Activated CD4-positive, alpha-beta T cell treated with anti-CD3 and anti-CD28 coated beads, Interleukin-2, Interleukin-4, amounts not matched to agents 100 ng/mL and 50 ng/mL, durations not matched to agents 16 hours and 8 hours (primary cell): ENCODE results near the gene NECTIN1.

ENCODE experiments used
- DNase-seq: peaks from one replicate; pipeline ENCODE4 v3.0.0-alpha.2; 2020; ENCODE audit warnings: low spot score

NECTIN1 gene

DNA sequence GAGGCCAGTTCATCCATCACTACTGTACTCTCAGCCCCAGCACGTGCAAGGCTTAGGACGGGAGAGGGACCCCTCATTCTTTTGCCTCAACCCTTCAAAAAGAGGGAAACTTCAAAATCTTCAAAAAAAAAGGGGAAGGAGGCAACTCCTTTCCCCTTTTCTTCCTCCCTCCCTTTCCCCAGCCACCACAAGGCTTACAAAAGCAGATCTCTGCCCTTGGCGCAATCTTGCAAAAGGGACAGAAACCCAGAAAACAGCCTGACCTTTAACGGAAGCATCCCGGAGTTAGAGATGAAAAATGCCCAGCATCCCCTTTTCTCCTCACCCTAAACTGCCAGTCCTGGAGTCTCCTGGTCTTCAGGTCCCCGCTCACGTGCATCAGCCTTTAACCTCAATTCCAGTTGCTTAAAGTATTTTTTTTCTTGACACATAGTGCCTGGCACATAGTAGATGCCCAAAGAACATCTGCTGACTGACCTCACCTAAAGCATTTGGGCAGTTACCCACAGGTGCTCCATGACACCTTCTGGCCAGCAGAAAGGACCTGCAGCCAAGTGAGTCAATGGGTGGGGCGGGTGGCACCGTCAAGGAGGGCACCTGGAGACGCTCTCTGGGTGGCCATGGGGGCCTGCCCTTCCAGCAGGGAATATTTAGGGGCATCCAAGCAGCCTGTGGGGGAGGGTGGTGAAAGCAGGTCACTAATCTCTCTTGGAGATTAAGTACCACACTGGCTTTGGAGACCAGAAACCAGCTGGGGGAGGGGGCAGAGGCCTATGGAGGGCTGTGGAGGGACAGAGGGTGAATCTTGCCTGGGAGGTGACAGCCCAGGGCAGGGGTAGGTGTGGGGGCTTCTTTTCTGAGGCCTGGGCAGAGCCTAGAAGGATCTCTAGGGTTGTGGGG lies 16.3 kb downstream of the NECTIN1 start:
- DNase-seq, result no peak

DNA sequence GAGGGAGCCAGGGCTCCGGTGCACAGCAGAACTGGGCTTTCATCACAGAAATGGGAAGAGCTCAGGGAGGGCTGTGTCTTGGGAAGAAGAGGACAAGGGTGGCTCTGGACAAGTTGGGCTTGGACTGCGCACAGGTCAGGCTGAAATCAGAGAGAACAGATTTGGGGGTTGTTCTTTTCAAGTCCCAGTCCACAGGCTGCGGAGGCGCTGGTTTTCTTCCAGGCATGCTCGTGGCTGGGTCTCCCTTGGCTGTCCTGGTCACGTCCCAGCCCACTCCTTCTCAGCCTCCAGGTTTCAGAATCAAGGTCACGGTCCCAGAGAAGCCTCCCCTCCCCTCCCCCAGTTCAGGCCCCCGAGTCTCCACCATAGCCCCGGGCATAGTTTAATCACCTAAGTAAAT lies 17.0 kb downstream of the NECTIN1 start:
- DNase-seq, result no peak

DNA sequence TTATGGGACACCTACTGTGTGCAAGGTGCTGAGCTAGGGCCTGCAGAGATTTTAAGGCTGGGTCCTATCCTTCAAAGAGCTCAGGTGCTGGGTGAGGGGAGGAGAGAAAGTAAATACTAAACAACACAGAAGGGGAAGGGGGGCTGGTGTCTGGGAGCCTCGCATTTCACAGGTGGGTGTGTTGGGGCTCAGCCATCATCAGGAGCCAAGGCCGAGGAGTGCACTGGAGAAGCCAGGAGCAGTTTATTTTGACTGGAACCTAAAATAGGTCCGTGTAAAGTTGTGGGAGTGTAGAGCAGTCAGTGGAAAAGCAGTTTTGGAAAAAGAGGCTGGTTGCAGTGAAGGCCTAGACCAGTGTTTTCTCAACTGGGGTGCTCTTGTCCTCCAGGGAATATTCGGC lies 17.5 kb downstream of the NECTIN1 start:
- no peak for DNase-seq

DNA sequence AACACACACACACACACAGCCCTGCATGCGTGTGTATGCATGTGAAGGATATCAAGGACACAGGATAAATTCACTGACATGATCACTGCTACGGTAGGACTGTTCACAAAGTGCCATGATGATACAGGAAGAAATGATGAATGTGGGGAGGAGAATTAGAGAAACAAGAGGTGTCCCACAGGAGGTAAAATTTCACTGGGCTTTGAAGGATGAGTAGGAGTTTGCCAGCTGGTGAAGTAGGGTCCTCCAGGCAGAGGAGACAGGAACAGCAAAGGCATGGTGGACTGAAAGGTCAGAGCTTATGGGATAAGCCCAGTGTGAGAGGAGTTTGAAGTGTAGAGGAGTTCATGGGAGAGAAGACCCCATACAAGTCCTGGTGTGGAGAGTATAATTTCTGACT lies 18.6 kb downstream of the NECTIN1 start:
- no peak for DNase-seq

DNA sequence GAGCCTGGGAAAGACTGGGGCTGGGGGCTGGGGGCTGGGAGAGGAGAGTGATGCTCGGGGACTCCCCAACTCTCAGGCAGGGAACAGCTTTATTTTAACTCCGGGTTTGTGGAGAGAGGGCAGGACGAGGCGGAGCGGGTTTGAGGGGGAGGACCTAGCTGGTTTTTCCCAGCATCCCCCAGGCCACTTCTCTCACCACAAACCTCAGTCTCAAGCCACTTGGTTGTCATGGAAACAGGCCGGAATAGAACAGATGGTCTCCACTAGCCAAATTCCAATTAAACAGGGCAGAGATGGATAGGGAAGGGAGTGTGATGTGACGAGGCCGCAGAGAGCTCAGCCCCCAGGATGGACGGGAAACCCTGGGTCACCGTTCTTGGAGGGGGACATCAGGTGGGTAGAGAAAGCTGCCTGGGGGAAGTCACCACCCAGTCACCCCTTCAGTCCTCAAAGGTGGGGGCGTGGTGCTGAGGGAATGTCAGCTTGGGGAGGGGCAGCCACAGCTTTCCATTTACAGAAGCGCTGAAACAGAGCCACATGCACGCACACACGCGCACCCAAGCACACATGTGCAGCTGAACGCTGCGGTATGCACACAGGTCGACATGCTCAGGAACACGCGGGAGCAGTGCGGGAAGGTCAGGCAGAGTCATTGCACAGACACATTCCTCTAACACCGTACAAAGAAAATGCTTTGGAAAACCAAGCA lies 19.2 kb downstream of the NECTIN1 start:
- DNase-seq, result no peak

DNA sequence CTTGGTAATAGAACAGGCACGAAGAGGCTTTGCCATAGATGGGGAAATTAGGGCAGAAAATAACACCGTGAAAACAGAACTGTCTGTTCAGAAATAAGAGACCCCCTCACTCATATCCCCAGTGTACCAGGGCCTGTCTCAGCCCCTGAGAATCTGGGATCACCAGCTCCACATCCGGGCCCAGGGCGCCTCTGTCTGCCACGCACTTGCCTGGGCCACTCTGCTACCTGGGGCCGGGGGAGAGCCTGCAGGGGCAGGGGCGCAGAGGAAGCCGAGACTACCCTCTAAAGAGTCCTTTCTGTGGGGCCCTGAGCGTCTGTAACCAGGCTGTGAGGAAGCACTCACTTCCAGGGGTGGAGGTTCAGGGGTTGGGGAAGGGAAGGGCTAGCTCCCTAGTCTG lies 19.8 kb downstream of the NECTIN1 start:
- DNase-seq, result no peak

DNA sequence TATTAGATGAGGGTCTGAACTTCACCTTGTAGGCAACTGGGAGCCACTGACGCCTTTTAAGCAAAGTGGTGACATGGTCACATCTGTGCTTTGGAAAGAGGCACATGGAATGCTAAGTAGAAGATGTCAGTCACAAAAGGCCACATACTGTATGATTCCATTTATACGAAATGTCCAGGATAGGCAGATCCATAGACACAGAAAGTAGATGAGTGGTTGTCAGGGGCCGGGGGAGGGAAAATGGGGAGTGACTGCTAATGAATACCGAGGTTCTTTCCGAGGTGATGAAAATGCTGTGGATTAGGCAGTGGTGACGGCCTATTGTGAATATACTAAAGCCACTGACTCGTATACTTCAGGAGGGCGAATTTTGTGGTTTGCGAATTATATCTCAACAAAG lies 20.6 kb downstream of the NECTIN1 start:
- DNase-seq, result no peak

DNA sequence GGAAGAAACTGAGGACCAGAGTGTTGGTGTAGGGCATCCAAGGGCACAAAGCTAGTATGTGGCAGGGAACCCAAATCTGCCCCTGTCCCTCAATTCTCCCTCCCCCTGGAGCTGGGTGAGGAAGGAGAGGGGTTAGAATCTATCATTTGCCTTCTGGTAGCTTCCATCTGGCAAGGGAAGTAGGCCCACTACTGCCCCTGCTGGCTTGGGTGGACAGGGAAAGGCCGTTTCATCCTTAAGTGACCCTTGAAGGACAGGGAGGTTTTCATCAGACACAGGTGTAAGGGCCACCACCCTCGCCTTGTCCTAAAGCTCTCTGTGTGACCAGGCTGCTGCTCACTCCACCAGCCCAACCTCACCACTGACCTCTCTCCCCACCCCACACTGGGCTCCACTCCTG lies 22.1 kb downstream of the NECTIN1 start:
- DNase-seq, result no peak

DNA sequence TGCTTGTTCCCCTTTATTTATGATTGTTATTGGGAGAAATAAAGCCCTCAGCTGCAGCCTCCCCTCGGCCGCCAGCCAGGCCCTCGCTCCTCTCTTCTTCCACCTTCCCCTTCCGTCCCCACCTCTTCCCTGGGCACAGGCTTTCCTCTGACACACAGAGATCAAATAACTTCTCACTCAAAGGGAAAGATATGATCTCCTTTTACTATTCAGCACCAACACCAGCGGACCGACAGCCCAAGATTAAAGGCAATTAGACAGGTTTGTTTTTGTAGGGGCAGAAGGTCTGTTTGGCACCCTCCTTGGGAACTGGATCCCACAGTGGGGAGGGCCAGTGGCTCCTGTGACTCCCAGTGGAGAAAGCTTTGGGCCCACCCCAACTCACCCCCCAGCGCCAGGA lies 23.0 kb downstream of the NECTIN1 start:
- DNase-seq, result no peak

DNA sequence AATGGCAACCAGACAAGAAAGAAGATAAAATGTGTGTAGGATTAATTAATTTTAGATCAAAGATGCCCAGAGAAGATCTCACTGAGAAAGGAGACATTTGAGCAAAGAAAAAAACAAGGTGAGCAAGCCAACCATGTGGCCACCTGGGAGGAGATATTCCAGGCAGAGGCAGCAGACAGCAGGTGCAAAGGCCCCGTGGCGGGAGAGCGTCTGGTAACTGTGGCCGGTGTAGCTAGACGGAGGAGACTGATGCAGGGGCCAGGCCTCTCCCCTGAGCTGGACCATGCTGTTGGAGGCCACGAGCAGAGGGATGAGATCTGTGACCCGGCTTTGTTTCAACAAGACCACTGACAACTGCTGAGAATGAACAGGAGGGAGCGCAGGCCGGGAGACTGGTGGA lies 23.6 kb downstream of the NECTIN1 start:
- DNase-seq, result no peak

DNA sequence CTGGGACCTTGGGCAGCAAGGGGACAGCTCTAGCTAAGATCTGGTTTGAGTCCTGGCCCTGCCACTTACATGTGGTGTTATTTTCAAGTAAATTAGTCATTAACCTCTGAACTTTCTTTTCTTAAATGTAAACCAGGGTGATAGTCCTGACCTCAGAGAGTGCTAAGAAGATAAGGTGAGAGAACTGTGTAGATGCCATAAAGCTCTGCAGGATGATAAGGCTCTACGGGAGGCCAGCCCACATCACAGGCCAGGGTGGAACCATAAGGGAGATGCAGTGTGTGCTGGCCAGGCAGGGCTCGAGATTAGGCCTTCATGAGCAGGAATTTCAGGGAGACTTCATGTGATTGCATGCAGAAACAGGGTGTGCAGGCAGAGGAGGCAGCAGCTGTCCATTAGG lies 24.2 kb downstream of the NECTIN1 start:
- no peak for DNase-seq

DNA sequence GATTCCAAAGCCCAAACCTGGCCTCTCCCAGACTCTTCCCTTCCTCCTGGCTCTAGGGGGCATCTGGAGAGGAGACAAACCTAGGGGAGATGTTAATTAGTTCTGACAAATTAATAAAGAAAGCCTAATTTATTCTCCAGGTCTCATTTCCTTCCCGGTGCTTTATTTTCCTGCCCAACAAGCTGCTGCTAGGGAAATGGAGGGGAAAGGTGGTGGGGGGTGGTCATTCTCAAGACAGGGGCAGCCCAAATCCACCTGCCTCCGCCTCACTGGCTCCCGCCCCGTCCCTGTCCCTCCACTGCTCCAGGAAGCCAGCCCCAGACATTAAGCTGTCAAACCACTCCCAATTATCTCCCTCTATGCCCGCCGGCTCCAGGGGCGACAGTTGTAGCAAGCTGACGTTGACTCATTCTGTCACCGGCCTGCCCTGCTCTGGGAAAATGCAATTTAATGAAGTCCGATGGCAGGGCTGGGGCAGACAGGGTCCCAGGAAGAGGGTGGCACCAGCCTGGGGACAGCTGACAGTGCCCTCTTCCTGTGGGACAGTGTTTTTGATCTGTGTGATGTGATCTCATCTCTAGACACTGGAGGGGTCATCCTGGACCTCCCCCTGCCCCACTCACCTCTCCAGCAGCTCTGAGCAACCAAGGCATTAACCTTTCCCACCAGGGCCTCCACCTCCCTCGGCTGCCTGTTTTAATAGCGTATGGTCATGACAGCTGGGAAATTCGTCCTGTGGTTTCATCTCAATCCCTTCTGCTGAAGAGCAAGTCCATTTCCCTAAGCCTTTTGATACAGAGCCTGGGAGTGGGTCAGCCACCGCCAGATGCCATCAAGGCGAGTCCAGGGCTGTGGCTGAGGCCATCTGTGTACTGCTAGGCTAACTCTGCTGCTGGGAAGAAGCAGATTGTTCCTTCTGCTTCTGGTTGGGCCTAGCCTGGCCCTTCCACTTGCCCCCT lies 27.1 kb downstream of the NECTIN1 start:
- no peak for DNase-seq

DNA sequence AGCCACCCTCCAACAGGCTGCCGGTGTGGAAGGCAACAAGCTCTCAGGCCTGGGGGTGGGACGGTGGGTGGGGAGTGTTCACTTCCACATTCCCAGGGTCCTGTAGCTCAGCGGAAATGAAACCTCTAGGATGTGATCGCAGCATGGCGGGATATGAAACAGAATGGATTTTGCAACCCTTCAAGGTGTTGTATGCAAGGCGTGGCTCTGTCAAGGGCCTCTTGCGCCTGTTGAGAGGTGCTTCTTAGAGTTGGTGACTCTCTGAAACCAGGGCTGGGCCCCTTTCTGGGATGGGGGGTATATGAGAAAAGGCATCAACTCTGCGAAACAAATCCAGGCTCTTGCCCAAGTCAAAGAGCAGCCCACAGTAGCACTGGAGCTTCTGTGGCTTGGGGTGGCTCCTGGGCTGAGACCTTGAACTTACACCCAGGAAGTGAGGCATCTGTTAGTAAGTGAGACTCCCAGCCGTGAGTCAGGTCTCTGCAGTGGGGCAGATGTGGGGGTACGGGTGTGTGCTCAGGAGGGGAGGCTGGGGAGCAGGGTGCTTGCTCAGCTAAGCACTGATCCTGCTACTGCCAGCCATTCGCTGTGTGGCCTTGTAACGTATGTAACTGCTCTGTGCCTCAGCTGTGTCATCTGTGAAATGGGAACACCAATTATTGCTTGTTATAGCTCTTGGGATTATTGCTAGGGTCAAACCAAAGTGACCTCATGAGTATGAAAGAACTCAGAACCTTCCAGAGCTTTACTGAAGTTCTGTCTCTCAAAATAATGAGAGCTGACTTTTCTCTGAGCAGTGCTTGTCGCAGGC lies 28.3 kb downstream of the NECTIN1 start:
- DNase-seq, result no peak

DNA sequence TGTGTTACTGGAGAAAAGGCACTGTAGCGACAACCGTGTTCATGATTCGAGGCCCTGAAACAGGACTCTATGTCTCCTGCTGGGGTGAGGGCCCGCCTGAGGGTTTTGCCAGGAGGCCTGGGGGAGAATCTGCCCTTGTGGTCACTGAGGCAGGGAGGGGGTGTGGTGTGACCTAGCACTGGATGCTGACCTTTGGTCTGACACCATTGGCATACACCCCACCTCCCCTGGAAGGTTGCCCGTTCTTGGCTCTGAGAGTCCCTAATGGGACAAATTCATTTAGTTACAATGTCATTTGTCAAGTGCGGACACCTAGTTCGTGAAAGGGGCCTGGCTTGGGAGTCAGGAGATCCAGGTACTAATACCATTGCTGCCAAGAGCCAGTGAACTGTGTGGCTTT lies 29.0 kb downstream of the NECTIN1 start:
- DNase-seq, result no peak

DNA sequence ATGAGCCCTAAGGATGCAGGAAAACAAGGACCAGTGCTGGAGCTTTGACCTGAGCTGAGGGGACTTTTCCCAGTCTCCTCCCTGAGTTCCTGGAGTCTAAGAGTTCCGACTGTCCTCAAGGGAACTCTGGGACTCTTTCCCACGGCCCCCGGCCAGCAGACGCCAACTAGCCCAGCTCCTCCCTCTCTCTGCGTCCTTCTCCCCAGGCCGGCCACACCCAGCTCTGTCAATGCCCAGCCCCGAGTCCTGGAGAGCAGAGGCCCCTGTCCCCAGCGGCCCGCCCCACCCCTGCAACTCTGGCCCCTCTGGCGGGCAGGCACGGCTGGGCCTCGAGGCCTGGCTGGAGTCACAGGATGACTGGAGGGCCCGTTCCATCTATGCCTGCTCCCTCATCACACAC lies 29.8 kb downstream of the NECTIN1 start:
- no peak for DNase-seq

DNA sequence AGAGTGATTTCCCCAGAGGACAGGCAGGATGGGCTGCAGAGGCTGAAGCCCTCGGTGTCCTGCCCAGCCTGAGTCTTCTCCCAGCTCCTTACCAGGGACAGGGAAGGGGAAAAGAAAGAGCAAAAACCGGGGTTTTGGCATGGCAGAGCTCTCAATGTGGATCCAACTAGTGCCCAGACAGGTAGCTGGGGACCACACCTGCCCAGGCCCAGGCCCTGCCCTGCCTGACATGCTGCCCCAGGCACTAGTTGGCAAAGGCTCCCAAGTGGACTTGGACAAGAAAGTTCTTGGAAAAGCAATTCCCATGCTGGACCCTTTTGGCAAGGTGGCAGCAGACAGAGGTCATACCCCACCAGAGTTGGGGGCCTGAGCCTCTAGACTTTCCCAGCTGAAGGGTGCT lies 31.1 kb downstream of the NECTIN1 start:
- no peak for DNase-seq

DNA sequence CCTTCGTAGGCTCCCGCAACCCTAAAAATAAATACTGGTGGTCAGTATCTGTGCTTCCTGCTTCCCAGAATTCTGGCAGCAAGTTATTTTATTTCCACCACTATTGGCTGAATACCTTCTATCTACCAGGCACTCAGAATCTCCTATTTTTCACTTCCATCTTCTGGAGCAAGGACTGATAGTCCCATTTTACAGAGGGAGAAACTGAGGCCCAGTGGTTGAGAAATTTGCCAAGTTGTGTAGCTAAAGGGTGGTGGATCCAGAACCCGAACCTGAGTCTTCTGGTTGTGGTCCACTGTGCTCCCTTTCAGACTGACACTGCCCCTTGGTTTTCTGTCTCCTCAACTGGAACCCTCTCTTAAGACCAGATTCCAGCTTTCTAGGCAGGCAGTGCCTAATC lies 31.6 kb downstream of the NECTIN1 start:
- DNase-seq, result no peak

DNA sequence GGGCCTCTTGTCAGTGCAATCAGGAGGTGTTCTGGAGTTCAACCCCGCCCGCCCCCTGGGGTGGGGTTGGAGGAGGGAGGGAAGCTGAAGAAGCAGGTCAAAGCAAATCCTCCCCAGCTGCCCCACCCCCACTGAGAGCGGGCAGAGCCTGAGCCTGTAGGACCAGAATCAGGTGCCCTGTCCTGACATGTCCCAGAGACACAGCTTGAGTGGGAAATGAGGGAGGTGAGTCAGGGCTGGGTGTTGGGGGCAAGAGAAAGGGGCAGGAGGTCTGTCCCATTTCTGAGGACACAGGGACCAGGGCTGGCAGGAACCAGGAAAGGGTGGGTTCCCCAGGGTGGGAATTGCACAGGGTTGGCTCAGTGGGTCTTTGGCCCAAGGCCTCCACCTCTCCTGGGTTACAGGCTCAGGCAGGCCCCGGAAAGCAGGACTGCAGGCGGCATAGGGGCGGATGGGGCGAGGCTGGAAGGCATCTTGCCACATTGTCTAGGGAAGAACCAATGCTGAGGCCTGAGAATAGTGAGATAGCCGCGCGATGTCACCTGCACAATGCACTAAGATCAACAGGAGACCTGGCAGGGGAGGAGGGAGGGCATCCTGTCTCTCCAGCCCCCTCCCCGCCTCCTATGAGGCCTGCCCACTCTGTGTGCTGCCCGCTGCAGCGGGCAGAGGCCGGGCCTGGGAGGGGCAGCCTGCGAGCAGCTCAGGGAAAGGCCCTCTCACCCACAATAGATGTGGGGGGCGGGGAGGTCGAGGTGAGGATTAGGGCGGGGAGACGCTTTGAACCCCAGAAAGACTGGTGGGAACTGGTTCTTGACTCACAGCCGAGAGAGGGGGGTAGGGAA lies 32.4 kb downstream of the NECTIN1 start:
- DNase-seq, result no peak

DNA sequence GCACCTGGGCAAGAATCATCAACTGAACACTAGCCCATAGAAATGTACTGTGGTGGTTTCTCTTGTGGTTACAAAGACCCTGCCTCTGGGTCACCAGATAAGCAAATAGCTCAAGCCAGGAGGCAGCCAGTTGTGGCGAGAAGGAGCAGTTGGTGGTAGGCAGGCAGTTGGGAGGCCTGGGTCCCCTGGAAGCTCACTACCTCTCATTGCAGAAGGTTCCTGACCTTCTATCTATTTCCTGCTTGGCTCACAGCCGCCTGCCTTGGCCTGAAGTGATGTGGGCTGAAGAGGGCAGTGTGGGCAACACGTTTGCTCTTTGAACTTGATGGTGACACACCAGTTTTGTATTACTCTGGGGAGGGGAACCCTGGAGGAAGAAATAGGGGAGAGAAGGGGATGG lies 34.7 kb downstream of the NECTIN1 start:
- no peak for DNase-seq

DNA sequence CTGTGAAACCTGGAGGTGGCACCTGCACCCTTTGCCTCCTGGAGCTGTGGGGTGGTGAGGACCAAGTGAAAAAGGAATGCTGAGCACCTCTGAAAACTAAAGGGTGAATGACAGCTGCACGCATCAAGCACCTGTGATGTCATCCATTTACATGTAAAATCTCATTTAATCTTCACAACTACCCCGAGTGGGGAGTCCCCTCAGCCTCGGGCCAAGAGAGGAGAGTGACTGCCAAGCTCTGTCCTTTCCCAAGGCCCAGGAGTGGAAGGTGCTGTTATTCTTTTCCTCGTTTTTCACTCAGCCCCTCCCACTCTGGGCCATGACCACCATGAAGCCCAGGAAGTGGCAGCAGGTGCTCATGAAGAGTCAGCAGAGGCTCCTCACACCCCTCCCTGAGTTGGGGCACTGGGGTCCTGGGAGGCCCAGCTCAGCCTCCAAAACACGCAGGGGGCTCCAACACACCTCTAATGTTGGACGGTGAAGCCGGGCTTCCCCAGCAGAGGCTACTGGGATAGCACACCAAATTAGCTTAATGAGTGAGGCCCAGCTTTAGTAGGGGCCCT lies 35.7 kb downstream of the NECTIN1 start:
- no peak for DNase-seq

DNA sequence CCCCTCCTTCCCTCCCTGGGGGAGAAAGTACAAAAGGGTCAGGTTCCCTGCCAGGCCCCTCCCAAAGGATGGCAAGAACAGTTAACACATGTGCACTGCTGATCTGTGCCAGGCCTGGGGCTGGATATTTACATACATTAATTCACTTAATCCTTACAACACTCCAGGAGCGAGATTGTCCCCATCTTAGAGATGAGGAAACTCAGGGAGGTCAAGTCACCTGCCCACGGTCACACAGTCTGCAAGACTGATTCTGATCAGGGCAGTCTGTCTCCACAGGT lies 36.5 kb downstream of the NECTIN1 start:
- DNase-seq, result no peak
